Endothelial cell (in vitro differentiated cells): ENCODE measurements around the gene ANAPC5. TPM values are rescaled to one million over a fixed set of nuclear protein-coding genes. Genes with fewer than 3 reads are reported as not detected.

ENCODE experiments used
- DNase-seq: peaks from one replicate; pipeline ENCODE4 v3.0.0; 2021; ENCODE audit warnings: low spot score
- H3K27ac Mint-ChIP-seq: one replicate; pipeline ENCODE4 v1.8.0; 2021; ENCODE audit warnings: mixed read lengths, inconsistent platforms; ENCODE audit not compliant: unreplicated experiment
- H3K27me3 Mint-ChIP-seq: one replicate; pipeline ENCODE4 v1.8.0; 2021; ENCODE audit warnings: mild to moderate bottlenecking, moderate library complexity, mixed read lengths, inconsistent platforms; ENCODE audit not compliant: unreplicated experiment
- H3K36me3 Mint-ChIP-seq: one replicate; pipeline ENCODE4 v1.8.0; 2021; ENCODE audit warnings: mild to moderate bottlenecking, low read depth, mixed read lengths, inconsistent platforms; ENCODE audit not compliant: unreplicated experiment
- H3K4me1 Mint-ChIP-seq: one replicate; pipeline ENCODE4 v1.8.0; 2021; ENCODE audit warnings: mild to moderate bottlenecking, mixed read lengths, inconsistent platforms; ENCODE audit not compliant: unreplicated experiment
- H3K4me3 Mint-ChIP-seq: one replicate; pipeline ENCODE4 v1.8.0; 2021; ENCODE audit warnings: mild to moderate bottlenecking, mixed read lengths, inconsistent platforms; ENCODE audit not compliant: unreplicated experiment
- H3K9me3 Mint-ChIP-seq: one replicate; pipeline ENCODE4 v1.8.0; 2021; ENCODE audit warnings: mixed read lengths, inconsistent platforms; ENCODE audit not compliant: unreplicated experiment
- total RNA-seq: library from RNA; stranded (reverse); fragmentation: NEBNext Ultra II Directional; extraction: Animal tissue kit (Norgen Biotek cat#: 25700); gene quantifications from one replicate; pipeline ENCODE4 v1.2.1, GENCODE V29; 2021; ENCODE audit not compliant: unreplicated experiment
- TF ChIP-seq, protein P1 (sequence below): fragments of 200-600 bp; sonication (generic); IDR thresholded peaks from one replicate; pipeline ENCODE4 v1.5.0; 2021; ENCODE audit warnings: antibody characterized with exemption; ENCODE audit not compliant: unreplicated experiment

Gene ANAPC5
- total RNA-seq, 1 donor from 2014 or later: 68.7 TPM

DNA sequence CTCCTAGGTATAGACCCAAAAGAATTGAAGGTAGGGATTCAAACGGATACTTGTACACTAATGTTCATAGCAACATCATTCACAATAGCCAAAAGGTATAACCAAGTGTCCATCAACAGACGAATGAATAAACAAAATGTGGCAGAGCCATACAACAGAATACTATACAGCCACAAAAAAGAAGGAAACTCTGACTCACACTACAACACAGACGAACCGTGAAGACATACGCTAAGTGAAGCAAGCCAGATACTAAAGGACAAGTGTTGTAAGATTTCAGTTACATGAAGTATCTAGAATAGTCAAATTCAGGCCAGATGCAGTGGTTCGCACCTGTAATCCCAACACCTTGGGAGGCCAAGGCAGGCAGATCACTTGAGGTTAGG lies 74.8 kb downstream of the ANAPC5 start:
- Mint-ChIP-seq H3K27ac (peak overlapping the region; percentile 82), H3K9me3 (no peaks in the 10 kb centered on the region), H3K27me3 (peaks cover 2% of the 10 kb centered on the region), H3K4me3 (no peak overlapping the region), H3K36me3 (peaks cover 26% of the 10 kb centered on the region), H3K4me1 (peaks cover 30% of the 10 kb centered on the region)
- TF ChIP-seq, protein P1, sequence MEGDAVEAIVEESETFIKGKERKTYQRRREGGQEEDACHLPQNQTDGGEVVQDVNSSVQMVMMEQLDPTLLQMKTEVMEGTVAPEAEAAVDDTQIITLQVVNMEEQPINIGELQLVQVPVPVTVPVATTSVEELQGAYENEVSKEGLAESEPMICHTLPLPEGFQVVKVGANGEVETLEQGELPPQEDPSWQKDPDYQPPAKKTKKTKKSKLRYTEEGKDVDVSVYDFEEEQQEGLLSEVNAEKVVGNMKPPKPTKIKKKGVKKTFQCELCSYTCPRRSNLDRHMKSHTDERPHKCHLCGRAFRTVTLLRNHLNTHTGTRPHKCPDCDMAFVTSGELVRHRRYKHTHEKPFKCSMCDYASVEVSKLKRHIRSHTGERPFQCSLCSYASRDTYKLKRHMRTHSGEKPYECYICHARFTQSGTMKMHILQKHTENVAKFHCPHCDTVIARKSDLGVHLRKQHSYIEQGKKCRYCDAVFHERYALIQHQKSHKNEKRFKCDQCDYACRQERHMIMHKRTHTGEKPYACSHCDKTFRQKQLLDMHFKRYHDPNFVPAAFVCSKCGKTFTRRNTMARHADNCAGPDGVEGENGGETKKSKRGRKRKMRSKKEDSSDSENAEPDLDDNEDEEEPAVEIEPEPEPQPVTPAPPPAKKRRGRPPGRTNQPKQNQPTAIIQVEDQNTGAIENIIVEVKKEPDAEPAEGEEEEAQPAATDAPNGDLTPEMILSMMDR: no peak
- no peak for DNase-seq

DNA sequence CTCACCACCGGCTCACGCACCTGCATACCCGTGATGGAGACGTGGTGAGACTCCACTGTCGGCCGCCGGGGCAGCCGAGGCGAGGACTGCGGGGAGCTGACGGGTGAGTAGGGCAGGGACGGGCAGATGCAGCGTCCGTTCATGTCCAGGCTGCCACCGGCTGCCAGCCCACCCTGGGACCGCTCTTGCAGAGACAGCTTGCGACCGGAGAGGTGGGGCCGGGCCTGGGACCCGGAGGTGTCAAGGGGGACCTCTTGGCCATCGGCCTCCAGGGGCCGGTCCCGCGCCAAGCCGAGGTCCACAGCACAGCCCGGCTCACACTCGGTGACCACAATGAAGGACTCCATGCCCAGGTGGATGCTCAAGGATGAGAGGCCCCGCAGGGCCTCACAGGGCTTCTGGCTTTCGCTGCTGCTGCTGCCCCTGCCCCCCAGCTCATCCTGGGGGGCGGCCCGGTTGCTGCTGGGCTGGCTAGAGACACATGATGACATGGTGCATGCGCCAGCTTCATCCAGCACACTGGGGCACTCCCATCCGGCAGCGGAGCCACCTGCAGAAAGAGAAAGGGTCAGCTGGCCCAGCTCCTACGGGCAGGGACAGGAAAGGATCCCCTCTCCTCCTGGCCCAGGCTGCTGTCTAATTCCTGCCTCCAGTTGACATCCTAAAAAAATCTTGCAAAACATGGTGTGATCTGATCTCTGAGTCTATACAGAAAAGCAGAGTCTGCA lies 78.0 kb downstream of the ANAPC5 start:
- Mint-ChIP-seq H3K27me3 (peaks cover 2% of the 10 kb centered on the region), H3K4me3 (no peak overlapping the region), H3K27ac (no peak overlapping the region), H3K36me3 (peaks cover 34% of the 10 kb centered on the region), H3K4me1 (peaks cover 12% of the 10 kb centered on the region), H3K9me3 (no peaks in the 10 kb centered on the region)
- TF ChIP-seq, protein P1: no peak
- DNase-seq: no peak

DNA sequence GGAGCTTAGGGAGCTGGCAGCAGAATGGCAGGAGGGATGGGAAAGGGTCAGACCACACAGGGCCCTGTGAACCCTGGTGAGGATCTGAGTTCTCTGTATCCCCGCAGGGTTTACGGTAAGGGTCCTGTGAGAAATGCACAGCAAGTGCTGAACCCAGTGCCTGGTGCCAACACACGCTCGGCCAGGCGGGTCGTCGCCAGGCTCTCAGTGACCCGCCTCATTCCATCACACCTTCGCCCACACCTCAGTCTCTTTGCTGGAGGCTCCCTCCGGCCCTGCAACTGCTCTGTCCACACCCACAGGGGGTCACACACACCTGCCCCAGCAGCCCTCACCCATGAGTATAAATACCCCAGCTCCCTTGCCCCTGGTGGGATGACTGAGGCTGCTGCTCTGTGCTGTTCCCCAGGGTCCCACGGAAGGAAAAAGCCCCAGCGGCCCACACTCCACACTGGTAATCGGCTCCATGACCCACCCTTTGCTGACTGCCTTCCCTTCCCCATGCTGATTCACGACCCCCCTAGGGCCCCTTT lies 78.8 kb downstream of the ANAPC5 start:
- no peak for DNase-seq
- Mint-ChIP-seq H3K27ac (no peak overlapping the region), H3K27me3 (peaks cover 2% of the 10 kb centered on the region), H3K36me3 (peaks cover 28% of the 10 kb centered on the region), H3K4me1 (peaks cover 4% of the 10 kb centered on the region), H3K9me3 (no peaks in the 10 kb centered on the region), H3K4me3 (no peak overlapping the region)
- TF ChIP-seq, protein P1: no peak

DNA sequence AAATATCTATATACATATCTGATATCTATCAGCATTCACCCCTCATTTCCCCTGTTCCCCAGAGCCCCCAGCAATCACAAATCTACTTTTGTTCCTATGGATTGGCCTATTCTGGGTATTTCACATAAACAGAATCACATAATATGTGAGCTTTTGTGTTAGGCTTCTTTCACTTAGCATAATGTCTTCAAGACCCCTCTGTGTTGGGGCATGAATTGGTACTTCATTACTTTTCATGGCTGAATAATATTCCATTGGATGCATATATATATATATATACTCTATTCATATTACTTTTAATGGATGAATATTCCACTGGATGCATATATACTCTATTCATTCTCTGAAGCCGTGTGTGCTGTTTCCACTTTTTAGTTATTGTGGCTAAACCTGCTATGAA lies 84.4 kb downstream of the ANAPC5 start:
- DNase-seq: no peak
- TF ChIP-seq, protein P1: no peak
- no peaks in the 10 kb centered on the region for H3K9me3 Mint-ChIP-seq
- no peak overlapping the region for H3K4me3 Mint-ChIP-seq
- peaks cover 18% of the 10 kb centered on the region for H3K36me3 Mint-ChIP-seq
- H3K27me3 Mint-ChIP-seq: peaks cover 2% of the 10 kb centered on the region
- peaks cover 9% of the 10 kb centered on the region for H3K4me1 Mint-ChIP-seq
- no peak overlapping the region for H3K27ac Mint-ChIP-seq

DNA sequence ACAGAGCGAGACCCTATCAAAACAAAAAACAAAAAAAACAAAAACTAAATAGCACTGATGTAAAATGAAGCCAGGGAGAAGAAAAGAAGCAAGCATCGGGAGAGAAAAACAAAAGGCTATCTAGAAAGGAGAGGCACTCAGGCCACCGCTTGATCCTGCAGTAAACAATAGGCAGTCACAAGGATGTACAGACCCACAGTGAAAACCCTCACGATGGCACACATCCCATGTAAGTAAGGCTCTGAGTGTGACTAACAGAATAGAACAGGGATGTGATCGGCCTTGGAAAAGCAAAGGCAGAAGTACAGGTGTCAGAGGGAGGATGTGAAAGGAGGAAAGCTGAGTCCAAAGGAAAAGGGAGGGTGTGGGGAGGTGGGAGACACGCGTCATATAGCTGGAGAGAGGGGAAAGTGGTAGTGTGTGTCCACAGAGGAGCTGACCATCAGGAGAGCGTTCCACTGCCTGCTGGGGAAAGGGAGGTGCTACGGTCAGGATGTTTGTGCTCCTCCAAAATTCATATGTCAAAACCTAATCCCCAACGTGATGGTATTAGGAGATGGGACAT lies 87.2 kb downstream of the ANAPC5 start:
- peaks cover 27% of the 10 kb centered on the region for H3K36me3 Mint-ChIP-seq

More for the DNA sequence above, 87.2 kb downstream of the ANAPC5 start:
- peak overlapping the region; percentile 16 for H3K27ac Mint-ChIP-seq
- TF ChIP-seq, protein P1: no peak
- H3K4me3 Mint-ChIP-seq: no peak overlapping the region
- DNase-seq: no peak
- peaks cover 2% of the 10 kb centered on the region for H3K27me3 Mint-ChIP-seq
- H3K9me3 Mint-ChIP-seq: no peaks in the 10 kb centered on the region
- peaks cover 9% of the 10 kb centered on the region for H3K4me1 Mint-ChIP-seq
